Upper lobe of left lung (tissue), 6 donors: ENCODE measurements around the gene VANGL1. TPM values are rescaled to one million over a fixed set of nuclear protein-coding genes. Genes with fewer than 3 reads are reported as not detected.
A peak's percentile ranks its signal among the peaks of the same experiment; 100 is the strongest.

Experiments
- ATAC-seq, 2 donors: fragments of 200-7000 bp; cut with Tn5 transposase; one replicate each; pipeline ENCODE4 v1.9.1; 2022; ENCODE audit warnings: mild to moderate bottlenecking in 2 of 2, moderate library complexity in 2 of 2; ENCODE audit not compliant: low FRiP score in 2 of 2
- DNase-seq, 2 donors: peaks; one replicate each; pipeline ENCODE4 v3.0.0-alpha.2; 2019 to 2020
- H3K27ac ChIP-seq, 4 donors: fragments of 200-600 bp; sonication (generic); one replicate each; pipeline ENCODE4 v1.5.1; 2016 to 2019
- H3K27me3 ChIP-seq, 4 donors: fragments of 200-600 bp; sonication (generic); one replicate each; pipeline ENCODE4 v1.5.1; 2017 to 2019
- H3K36me3 ChIP-seq, 4 donors: fragments of 200-600 bp; sonication (generic); one replicate each; pipeline ENCODE4 v1.5.1; 2016 to 2019
- H3K4me1 ChIP-seq, 4 donors: fragments of 200-600 bp; sonication (generic); one replicate each; pipeline ENCODE4 v1.5.1; 2018 to 2019
- H3K4me3 ChIP-seq, 4 donors: fragments of 200-600 bp; sonication (generic); one replicate each; pipeline ENCODE4 v1.5.1; 2017 to 2019; ENCODE audit warnings: mild to moderate bottlenecking in 2 of 4, moderate library complexity in 1 of 4
- H3K9me3 ChIP-seq, 4 donors: fragments of 200-600 bp; sonication (generic); one replicate each; pipeline ENCODE4 v1.5.1; 2018 to 2019
- CTCF ChIP-seq, 6 experiments: fragments of 450-650 bp in 4 of 6; fragments of 200-600 bp in 2 of 6; sonication (generic) in 2 of 6; IDR thresholded peaks; one replicate each; pipeline ENCODE4 v1.5.1; 2016 to 2019; ENCODE audit warnings: antibody characterized with exemption in 6 of 6
- EP300 ChIP-seq, 4 donors: sonication (generic); formaldehyde crosslinking; IDR thresholded peaks; one replicate each; pipeline ENCODE4 v1.5.1; 2017; ENCODE audit warnings: antibody characterized with exemption in 4 of 4, control low read depth in 2 of 4
- POLR2A ChIP-seq, 4 donors: fragments of 450-650 bp; IDR thresholded peaks; one replicate each; pipeline ENCODE4 v1.5.1; 2016 to 2017; ENCODE audit warnings: antibody characterized with exemption in 4 of 4, mild to moderate bottlenecking in 2 of 4
- POLR2AphosphoS5 ChIP-seq, 2 donors: sonication (generic); formaldehyde crosslinking; IDR thresholded peaks; one replicate each; pipeline ENCODE4 v1.5.1; 2017; ENCODE audit warnings: antibody characterized with exemption in 2 of 2
- WGBS, 2 donors: methylation state at CpG; one replicate each; pipeline ENCODE4 v1.1.5; 2017 to 2018; 5-methylcytosine and 5-hydroxymethylcytosine counted together
- total RNA-seq, 6 donors: library from RNA; depleted of rRNA in 4 of 6; stranded (reverse); fragments of >200 nt in 4 of 6; gene quantifications; one replicate each; pipeline versions ENCODE4 v1.1.0 to v1.2.1, GENCODE V29; 2016 to 2021
- donor health status: DM: no; HTN: no; CAD: no; lungs with moderate emphysema.
- donor health status: DM: no; HTN: yes; CAD: no; lungs with severe emphysema.

Gene VANGL1
- total RNA-seq = 10 to 100 TPM in 1 of 6 donors, 1 to 10 TPM in 5; 3.1 to 11.4 (median 7.0) TPM

DNA sequence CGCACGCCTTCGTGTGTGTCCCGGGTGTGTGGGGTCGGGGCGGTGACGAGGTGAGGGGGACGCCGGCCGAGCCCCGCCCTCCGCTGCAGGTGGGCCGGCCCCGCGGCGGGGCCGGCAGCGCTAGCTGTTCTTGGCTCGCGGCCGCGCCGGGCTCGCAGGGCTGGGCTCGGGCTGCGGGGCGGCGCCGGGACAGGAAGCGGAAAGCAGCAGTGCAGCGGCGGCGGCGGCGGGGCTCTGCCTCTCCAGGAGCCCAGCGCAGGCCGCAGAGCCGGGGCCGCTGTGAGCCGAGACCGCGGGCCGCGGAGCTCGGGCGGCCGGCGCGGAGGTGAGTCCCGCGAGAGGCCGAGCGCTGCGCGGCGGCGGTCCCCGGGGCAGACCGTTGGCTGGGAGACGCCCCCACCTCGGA, at the start of gene VANGL1:
Gene VANGL1, plus strand, starts transcription at position 209 of the 406 bp plus-strand sequence. CDS start 9,444 bp downstream, outside the sequence.
- WGBS, 2 donors = 1% methylated on average over 30 of the region's 61 CpGs; no CpG with 5 or more reads in 1 of the 2 donors

DNA sequence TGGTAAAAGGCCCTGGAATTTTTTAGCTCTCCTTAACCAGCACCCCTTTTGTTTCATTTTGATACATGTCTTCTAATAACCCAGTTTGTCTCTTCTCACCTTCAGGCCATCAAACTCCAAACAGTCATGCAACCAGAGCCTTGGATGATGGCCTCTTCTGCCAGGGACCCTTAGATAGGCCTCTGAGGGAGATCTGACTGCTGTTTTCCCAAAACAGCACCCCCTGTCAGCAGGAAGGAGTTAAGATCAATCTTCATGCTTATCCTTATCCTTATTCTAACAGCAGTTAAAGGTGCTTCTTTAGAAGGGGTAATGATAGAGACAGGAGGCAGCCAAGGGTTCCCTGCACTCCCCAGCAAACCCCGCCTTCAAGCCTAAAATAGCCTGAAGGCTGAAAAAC, 49.5 kb upstream of the VANGL1 start:
- WGBS, 2 donors = 100% methylated on average over 1 of the region's 1 CpG
- Histone ChIP-seq H3K9me3 (peaks cover 0 to 13% (median 4%) of the 10 kb centered on the region in 4 donors), H3K27ac (no peak overlapping the region), H3K36me3 (no peaks in the 10 kb centered on the region), H3K4me1 (peaks cover 0 to 3% (median 0%) of the 10 kb centered on the region in 4 donors), H3K4me3 (no peak overlapping the region), H3K27me3 (no peaks in the 10 kb centered on the region)
- DNase-seq = no peak
- TF ChIP-seq CTCF (IDR thresholded peaks at IDR 0.05) = no peak
- TF ChIP-seq POLR2AphosphoS5 (IDR thresholded peaks at IDR 0.05) = no peak
- TF ChIP-seq EP300 (IDR thresholded peaks at IDR 0.05) = no peak
- TF ChIP-seq POLR2A (IDR thresholded peaks at IDR 0.05) = no peak
- ATAC-seq = no peak

More for the DNA sequence above, at the start of gene VANGL1:
- Histone ChIP-seq H3K36me3 (no peaks in the 10 kb centered on the region), H3K9me3 (peaks cover 0 to 4% (median 2%) of the 10 kb centered on the region in 4 donors), H3K4me1 (peaks cover 0 to 23% (median 8%) of the 10 kb centered on the region in 4 donors), H3K27me3 (no peaks in the 10 kb centered on the region), H3K27ac (peak within 1 kb of the TSS in 3 of 4 donors; percentile 61 to 80 (median 63)), H3K4me3 (peak within 1 kb of the TSS; percentile 66 to 99 (median 85))
- TF ChIP-seq POLR2A (IDR thresholded peaks at IDR 0.05) = peak in 1 of 4 donors; percentile 32
- TF ChIP-seq EP300 (IDR thresholded peaks at IDR 0.05) = no peak
- peak; percentile 58 to 95 for ATAC-seq
- DNase-seq = peak; percentile 47 to 95

GRCh38 chr1:115593365-115594259, 48.2 kb upstream of the VANGL1 start:
- H3K9me3 ChIP-seq = no peaks in the 10 kb centered on the region
- no peak overlapping the region for H3K27ac ChIP-seq
- H3K27me3 ChIP-seq = no peaks in the 10 kb centered on the region
- DNase-seq = no peak
- peaks cover 0 to 3% (median 0%) of the 10 kb centered on the region in 4 donors for H3K4me1 ChIP-seq
- H3K4me3 ChIP-seq = no peak overlapping the region
- WGBS, 2 donors = 85 to 88% methylated on average over 4 of the region's 4 CpGs
- H3K36me3 ChIP-seq = no peaks in the 10 kb centered on the region
- no peak for ATAC-seq
- TF ChIP-seq POLR2A (IDR thresholded peaks at IDR 0.05) (no peak), POLR2AphosphoS5 (IDR thresholded peaks at IDR 0.05) (no peak), EP300 (IDR thresholded peaks at IDR 0.05) (no peak), CTCF (IDR thresholded peaks at IDR 0.05) (no peak)

DNA sequence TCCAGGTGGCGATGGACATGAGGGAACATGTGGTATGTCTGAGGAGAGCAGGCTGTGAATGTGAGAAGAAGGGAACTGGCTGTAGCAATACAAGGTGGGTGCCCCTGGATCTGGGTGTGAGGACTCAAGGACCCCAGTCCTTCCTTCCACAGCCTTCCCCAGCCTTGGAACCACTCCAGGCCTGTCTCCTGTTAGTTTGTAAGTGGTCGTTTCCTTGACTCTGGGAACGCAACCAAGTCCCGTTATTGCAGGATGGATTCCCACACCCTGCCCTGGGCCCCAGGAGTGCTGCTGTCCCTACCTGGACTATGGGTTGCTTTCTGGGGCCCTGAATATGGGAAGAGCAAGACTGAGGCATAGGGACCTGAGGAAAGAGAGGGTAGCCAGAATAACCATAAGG, 47.2 kb upstream of the VANGL1 start:
- no peak for DNase-seq
- H3K27ac ChIP-seq = no peak overlapping the region
- no peak overlapping the region for H3K4me3 ChIP-seq
- TF ChIP-seq EP300 (IDR thresholded peaks at IDR 0.05) = no peak
- TF ChIP-seq POLR2A (IDR thresholded peaks at IDR 0.05) = no peak
- TF ChIP-seq CTCF (IDR thresholded peaks at IDR 0.05) = no peak
- TF ChIP-seq POLR2AphosphoS5 (IDR thresholded peaks at IDR 0.05) = no peak
- H3K9me3 ChIP-seq = no peaks in the 10 kb centered on the region
- WGBS, 2 donors = 76 to 83% methylated on average over 4 of the region's 4 CpGs
- no peaks in the 10 kb centered on the region for H3K27me3 ChIP-seq
- no peak for ATAC-seq
- peaks cover 0 to 3% (median 0%) of the 10 kb centered on the region in 4 donors for H3K4me1 ChIP-seq
- no peaks in the 10 kb centered on the region for H3K36me3 ChIP-seq

GRCh38 chr1:115595279-115596079, 46.3 kb upstream of the VANGL1 start:
- Histone ChIP-seq H3K9me3 (no peaks in the 10 kb centered on the region), H3K27ac (no peak overlapping the region), H3K4me3 (no peak overlapping the region), H3K4me1 (peaks cover 0 to 3% (median 0%) of the 10 kb centered on the region in 4 donors), H3K36me3 (no peaks in the 10 kb centered on the region), H3K27me3 (no peaks in the 10 kb centered on the region)
- 60 to 64% methylated on average over 7 to 12 of the region's 12 CpGs for WGBS, 2 donors
- ATAC-seq (peak; percentile 77 to 92), DNase-seq (peak in 1 of 2 donors; percentile 74)
- no peak for TF ChIP-seq POLR2AphosphoS5 (IDR thresholded peaks at IDR 0.05)
- peak; percentile 66 to 84 (median 78) for TF ChIP-seq CTCF (IDR thresholded peaks at IDR 0.05)
- TF ChIP-seq POLR2A (IDR thresholded peaks at IDR 0.05) = no peak
